ENCODE data around the gene IBTK. TPM values are rescaled to one million over a fixed set of nuclear protein-coding genes. Genes with fewer than 3 reads are reported as not detected.

IBTK gene
- total and polyA plus RNA-seq, 2 donors from 2014 or later: 17.2 to 38.4 TPM

- no peaks in the 10 kb centered on the region for H3K9me3 ChIP-seq (ENCODE audit: control insufficient read depth in 2 of 3, insufficient read depth in 1 of 3, low read length in 3 of 3)
- H3K4me1 ChIP-seq (ENCODE audit: control insufficient read depth in 2 of 3, insufficient read depth in 2 of 3, low read depth in 1 of 3, low read length in 3 of 3): no peaks in the 10 kb centered on the region
- no peak overlapping the region for H3K9ac ChIP-seq (ENCODE audit: low read length in 3 of 3)
- no peak overlapping the region for H3K27ac ChIP-seq (ENCODE audit: low read depth in 2 of 2, low read length in 2 of 2)
- intact Hi-C loops (cut with DNase I): loop anchor here (10.0 kb wide), 1 partner anchor 784 kb away; no protein-coding TSS in a partner anchor
- H3K27me3 ChIP-seq (ENCODE audit: control insufficient read depth, insufficient read depth, low read length): no peaks in the 10 kb centered on the region
- peak; percentile 39 for TF ChIP-seq CTCF (IDR thresholded peaks at IDR 0.05; ENCODE audit: borderline replicate concordance, extremely low read depth, insufficient read depth)
- no peak overlapping the region for H3K4me3 ChIP-seq (ENCODE audit: low read length in 3 of 3)
- DNase-seq: peak in 2 of 5 donors; percentile 40 to 58
- peak; percentile 60 for FAIRE-seq
- H3K36me3 ChIP-seq (ENCODE audit: control insufficient read depth in 2 of 3, insufficient read depth in 3 of 3, low read length in 3 of 3): no peaks in the 10 kb centered on the region
These were observed 23.5 kb upstream of the IBTK start for GRCh38 chr6:82270881-82271635.

- DNase-seq: no peak
- Histone ChIP-seq H3K27ac (ENCODE audit: low read depth in 2 of 2, low read length in 2 of 2) (no peak overlapping the region), H3K9me3 (ENCODE audit: control insufficient read depth in 2 of 3, insufficient read depth in 1 of 3, low read length in 3 of 3) (no peaks in the 10 kb centered on the region), H3K4me1 (ENCODE audit: control insufficient read depth in 2 of 3, insufficient read depth in 2 of 3, low read depth in 1 of 3, low read length in 3 of 3) (no peaks in the 10 kb centered on the region), H3K9ac (ENCODE audit: low read length in 3 of 3) (no peak overlapping the region), H3K4me3 (ENCODE audit: low read length in 3 of 3) (no peak overlapping the region), H3K36me3 (ENCODE audit: control insufficient read depth in 2 of 3, insufficient read depth in 3 of 3, low read length in 3 of 3) (no peaks in the 10 kb centered on the region), H3K27me3 (ENCODE audit: control insufficient read depth, insufficient read depth, low read length) (no peaks in the 10 kb centered on the region)
- no peak for TF ChIP-seq CTCF (IDR thresholded peaks at IDR 0.05; ENCODE audit: borderline replicate concordance, extremely low read depth, insufficient read depth)
- no peak for FAIRE-seq
- intact Hi-C loops (cut with DNase I): no loop called here
These were observed 20.8 kb upstream of the IBTK start for GRCh38 chr6:82268301-82268846.

GRCh38 chr6:82264824-82265223 lies 17.3 kb upstream of the IBTK start:
- TF ChIP-seq CTCF (IDR thresholded peaks at IDR 0.05; ENCODE audit: borderline replicate concordance, extremely low read depth, insufficient read depth): no peak
- DNase-seq (no peak), FAIRE-seq (no peak)
- intact Hi-C loops (cut with DNase I): no loop called here
- Histone ChIP-seq H3K4me3 (ENCODE audit: low read length in 3 of 3) (no peak overlapping the region), H3K36me3 (ENCODE audit: control insufficient read depth in 2 of 3, insufficient read depth in 3 of 3, low read length in 3 of 3) (no peaks in the 10 kb centered on the region), H3K9ac (ENCODE audit: low read length in 3 of 3) (no peak overlapping the region), H3K4me1 (ENCODE audit: control insufficient read depth in 2 of 3, insufficient read depth in 2 of 3, low read depth in 1 of 3, low read length in 3 of 3) (no peaks in the 10 kb centered on the region), H3K27ac (ENCODE audit: low read depth in 2 of 2, low read length in 2 of 2) (no peak overlapping the region), H3K9me3 (ENCODE audit: control insufficient read depth in 2 of 3, insufficient read depth in 1 of 3, low read length in 3 of 3) (no peaks in the 10 kb centered on the region), H3K27me3 (ENCODE audit: control insufficient read depth, insufficient read depth, low read length) (no peaks in the 10 kb centered on the region)
